ENCODE measurements around the gene ANKRD44.
"Not testable (repeated sequence)": the region's sequence is repeated elsewhere in the genome, so short reads cannot be mapped to it uniquely, and the experiment has no call there.

Gene ANKRD44

DNA sequence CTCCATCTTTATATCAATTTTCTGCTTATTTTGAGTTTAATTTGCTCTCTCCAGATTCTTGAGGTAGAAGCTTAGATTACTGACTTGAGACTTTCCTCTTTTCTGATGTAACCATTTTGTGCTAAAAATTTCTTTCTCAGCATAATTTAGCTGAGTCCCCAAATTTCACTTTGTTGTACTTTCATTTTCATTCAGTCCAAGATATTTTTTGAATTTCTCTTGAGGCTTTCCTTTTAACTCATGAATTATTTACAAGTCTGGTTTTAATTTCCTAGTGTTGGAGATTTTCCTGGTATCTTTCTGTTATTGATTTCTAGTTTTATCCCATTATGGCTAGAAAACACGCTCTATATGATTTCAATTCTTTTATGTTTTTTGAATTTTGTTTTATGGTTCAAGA, 239.4 kb downstream of the ANKRD44 start:
- no peaks in the 10 kb centered on the region for H3K9me3 ChIP-seq (ENCODE audit: insufficient read depth, low read length, severe bottlenecking)
- H2AFZ ChIP-seq (ENCODE audit: low read depth, low read length): no peak overlapping the region
- H3K79me2 ChIP-seq (ENCODE audit: insufficient read depth, low read length): no peaks in the 10 kb centered on the region
- peak overlapping the region; percentile 44 for H3K4me2 ChIP-seq (ENCODE audit: insufficient read depth, low read length)
- DNase-seq: no peak
- peak overlapping the region; percentile 24 for H3K9ac ChIP-seq (ENCODE audit: low read depth, low read length)
- no peak for TF ChIP-seq EZH2 (IDR thresholded peaks at IDR 0.05; ENCODE audit: borderline replicate concordance, low read depth, low read length, severe bottlenecking)
- no peak for TF ChIP-seq CTCF (IDR thresholded peaks at IDR 0.05; ENCODE audit: borderline replicate concordance, extremely low read depth, low read length, poor library complexity, severe bottlenecking)
- H3K36me3 ChIP-seq (ENCODE audit: insufficient read depth, low read length): no peaks in the 10 kb centered on the region
- no peak for ATAC-seq (ENCODE audit: insufficient read depth, low read depth)
- no peaks in the 10 kb centered on the region for H3K27me3 ChIP-seq (ENCODE audit: insufficient read depth, low read length, poor library complexity)
- H3K4me1 ChIP-seq (ENCODE audit: insufficient read depth, low read length): peaks cover 64% of the 10 kb centered on the region
- no peak overlapping the region for H3K4me3 ChIP-seq (ENCODE audit: low read depth in 1 of 2, low read length in 2 of 2)
- H3K27ac ChIP-seq (ENCODE audit: low read length): peak overlapping the region; percentile 84
- no peaks in the 10 kb centered on the region for H4K20me1 ChIP-seq (ENCODE audit: insufficient read depth, low read length)

GRCh38 chr2:197069958-197070357, 240.6 kb downstream of the ANKRD44 start:
- peak overlapping the region; percentile 21 for H3K9ac ChIP-seq (ENCODE audit: low read depth, low read length)
- no peaks in the 10 kb centered on the region for H3K79me2 ChIP-seq (ENCODE audit: insufficient read depth, low read length)
- DNase-seq: no peak
- H3K27me3 ChIP-seq (ENCODE audit: insufficient read depth, low read length, poor library complexity): no peaks in the 10 kb centered on the region
- peaks cover 64% of the 10 kb centered on the region for H3K4me1 ChIP-seq (ENCODE audit: insufficient read depth, low read length)
- H3K4me2 ChIP-seq (ENCODE audit: insufficient read depth, low read length): 0 out of 2 replicates have a peak overlapping the region, but pooled peaks have one; percentile 14
- peak overlapping the region; percentile 84 for H3K27ac ChIP-seq (ENCODE audit: low read length)
- no peaks in the 10 kb centered on the region for H3K9me3 ChIP-seq (ENCODE audit: insufficient read depth, low read length, severe bottlenecking)
- TF ChIP-seq EZH2 (IDR thresholded peaks at IDR 0.05; ENCODE audit: borderline replicate concordance, low read depth, low read length, severe bottlenecking) (no peak), CTCF (IDR thresholded peaks at IDR 0.05; ENCODE audit: borderline replicate concordance, extremely low read depth, low read length, poor library complexity, severe bottlenecking) (no peak)
- ATAC-seq (ENCODE audit: insufficient read depth, low read depth): peak; percentile 41
- no peaks in the 10 kb centered on the region for H3K36me3 ChIP-seq (ENCODE audit: insufficient read depth, low read length)
- 0 out of 2 replicates have a peak overlapping the region, but pooled peaks have one; percentile 1 for H2AFZ ChIP-seq (ENCODE audit: low read depth, low read length)
- no peaks in the 10 kb centered on the region for H4K20me1 ChIP-seq (ENCODE audit: insufficient read depth, low read length)
- no peak overlapping the region for H3K4me3 ChIP-seq (ENCODE audit: low read depth in 1 of 2, low read length in 2 of 2)

DNA sequence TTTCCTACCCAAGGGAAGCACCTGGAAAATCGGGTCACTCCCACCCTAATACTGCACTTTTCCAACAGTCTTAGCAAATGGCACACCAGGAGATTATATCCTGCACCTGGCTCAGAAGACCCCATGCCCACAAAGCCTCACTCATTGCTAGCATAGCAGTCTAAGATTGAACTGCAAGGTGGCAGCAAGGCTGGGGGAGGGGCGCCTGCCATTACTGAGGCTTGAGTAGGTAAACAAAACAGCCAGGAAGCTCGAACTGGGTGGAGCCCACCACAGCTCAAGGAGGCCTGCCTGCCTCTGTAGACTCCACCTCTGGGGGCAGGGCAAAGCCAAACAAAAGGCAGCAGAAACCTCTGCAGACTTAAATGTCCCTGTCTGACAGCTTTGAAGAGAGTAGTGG, 248.0 kb downstream of the ANKRD44 start:
- H3K9ac ChIP-seq (ENCODE audit: low read depth, low read length); ATAC-seq (ENCODE audit: insufficient read depth, low read depth); H3K4me2 ChIP-seq (ENCODE audit: insufficient read depth, low read length); H2AFZ ChIP-seq (ENCODE audit: low read depth, low read length); H3K4me3 ChIP-seq (ENCODE audit: low read depth in 1 of 2, low read length in 2 of 2); H3K27me3 ChIP-seq (ENCODE audit: insufficient read depth, low read length, poor library complexity); H4K20me1 ChIP-seq (ENCODE audit: insufficient read depth, low read length); H3K27ac ChIP-seq (ENCODE audit: low read length); H3K79me2 ChIP-seq (ENCODE audit: insufficient read depth, low read length); H3K4me1 ChIP-seq (ENCODE audit: insufficient read depth, low read length); H3K9me3 ChIP-seq (ENCODE audit: insufficient read depth, low read length, severe bottlenecking): not testable (repeated sequence)
- H3K36me3 ChIP-seq (ENCODE audit: insufficient read depth, low read length): peaks cover 13% of the 10 kb centered on the region
- peak; percentile 44 for DNase-seq

GRCh38 chr2:197059477-197059876, 251.1 kb downstream of the ANKRD44 start:
- H4K20me1 ChIP-seq (ENCODE audit: insufficient read depth, low read length): no peaks in the 10 kb centered on the region
- ATAC-seq (ENCODE audit: insufficient read depth, low read depth) (no peak), DNase-seq (no peak)
- no peak overlapping the region for H3K4me3 ChIP-seq (ENCODE audit: low read depth in 1 of 2, low read length in 2 of 2)
- H3K27ac ChIP-seq (ENCODE audit: low read length): no peak overlapping the region
- H3K36me3 ChIP-seq (ENCODE audit: insufficient read depth, low read length): peaks cover 27% of the 10 kb centered on the region
- H2AFZ ChIP-seq (ENCODE audit: low read depth, low read length): no peak overlapping the region
- H3K27me3 ChIP-seq (ENCODE audit: insufficient read depth, low read length, poor library complexity): no peaks in the 10 kb centered on the region
- H3K4me1 ChIP-seq (ENCODE audit: insufficient read depth, low read length): no peaks in the 10 kb centered on the region
- no peak overlapping the region for H3K4me2 ChIP-seq (ENCODE audit: insufficient read depth, low read length)
- no peak overlapping the region for H3K9ac ChIP-seq (ENCODE audit: low read depth, low read length)
- TF ChIP-seq EZH2 (IDR thresholded peaks at IDR 0.05; ENCODE audit: borderline replicate concordance, low read depth, low read length, severe bottlenecking) (no peak), CTCF (IDR thresholded peaks at IDR 0.05; ENCODE audit: borderline replicate concordance, extremely low read depth, low read length, poor library complexity, severe bottlenecking) (no peak)
- H3K79me2 ChIP-seq (ENCODE audit: insufficient read depth, low read length): no peaks in the 10 kb centered on the region
- peaks cover 23% of the 10 kb centered on the region for H3K9me3 ChIP-seq (ENCODE audit: insufficient read depth, low read length, severe bottlenecking)
